ENCODE results near the gene NPAS3.

GRCh38 chr14:33636716-33637115 lies 698.0 kb downstream of the NPAS3 start:
- TF ChIP-seq GATA3 (IDR thresholded peaks at IDR 0.05; ENCODE audit: low read depth, low read length) (no peak), GATA2 (IDR thresholded peaks at IDR 0.05; ENCODE audit: low read depth, low read length) (no peak)
